NCI-H187 treated with DMSO at 0.1 percent for 48 hours (cell line): Measurements from ENCODE around the gene ANO2.
"Not testable (repeated sequence)": the region's sequence is repeated elsewhere in the genome, so short reads cannot be mapped to it uniquely, and the experiment has no call there.

Experiments used
- DNase-seq: peaks from one replicate; lab custom pipeline; 2025; lab: John Stamatoyannopoulos, UW

The ANO2 gene

GRCh38 chr12:5818877-5819276 lies 126.2 kb downstream of the ANO2 start:
- not testable (repeated sequence) for DNase-seq

DNA sequence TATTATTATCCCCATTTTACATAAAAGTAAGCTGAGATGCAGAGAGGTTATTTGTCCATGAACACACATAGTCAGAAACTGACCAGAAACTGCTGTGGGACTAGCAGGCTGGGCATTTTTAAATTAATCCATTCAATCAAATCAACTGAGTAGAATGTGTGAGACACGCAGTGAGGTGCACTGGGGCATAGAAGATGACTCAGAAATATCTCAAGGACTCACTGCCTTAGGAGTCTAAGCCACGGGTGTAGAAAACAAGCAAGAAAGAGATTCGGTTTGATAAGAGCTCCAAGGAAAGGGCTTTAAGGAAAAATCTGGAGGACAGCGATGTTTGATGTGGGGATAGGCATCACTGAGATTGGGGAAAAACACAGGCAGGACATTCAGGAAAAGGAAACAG lies 127.8 kb downstream of the ANO2 start:
- DNase-seq = no peak

- DNase-seq = no peak
These were observed 135.5 kb downstream of the ANO2 start for GRCh38 chr12:5809586-5809985.

DNA sequence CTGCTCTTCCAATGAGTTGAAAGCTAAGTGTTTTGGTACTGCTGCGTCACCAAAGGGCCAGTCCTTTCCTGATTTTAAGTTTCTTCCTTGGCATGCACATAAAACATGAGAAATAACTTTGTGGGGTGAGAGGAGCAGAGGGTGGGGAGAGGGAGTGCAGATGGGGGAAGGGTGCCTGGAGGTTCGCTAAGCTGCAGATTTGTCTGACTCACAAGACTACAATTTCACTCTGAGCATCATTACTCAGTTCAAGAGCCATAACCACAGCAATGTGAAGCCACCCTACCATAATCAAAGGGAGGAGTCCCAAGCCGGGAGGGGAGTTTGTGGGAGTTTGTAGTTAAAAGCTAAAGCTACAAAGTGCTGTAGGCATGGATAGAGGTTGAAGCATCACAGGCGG lies 136.1 kb downstream of the ANO2 start:
- DNase-seq = no peak

- DNase-seq = no peak
These were observed 137.4 kb downstream of the ANO2 start for GRCh38 chr12:5807514-5808219.

GRCh38 chr12:5807090-5807414 lies 138.0 kb downstream of the ANO2 start:
- no peak for DNase-seq

DNA sequence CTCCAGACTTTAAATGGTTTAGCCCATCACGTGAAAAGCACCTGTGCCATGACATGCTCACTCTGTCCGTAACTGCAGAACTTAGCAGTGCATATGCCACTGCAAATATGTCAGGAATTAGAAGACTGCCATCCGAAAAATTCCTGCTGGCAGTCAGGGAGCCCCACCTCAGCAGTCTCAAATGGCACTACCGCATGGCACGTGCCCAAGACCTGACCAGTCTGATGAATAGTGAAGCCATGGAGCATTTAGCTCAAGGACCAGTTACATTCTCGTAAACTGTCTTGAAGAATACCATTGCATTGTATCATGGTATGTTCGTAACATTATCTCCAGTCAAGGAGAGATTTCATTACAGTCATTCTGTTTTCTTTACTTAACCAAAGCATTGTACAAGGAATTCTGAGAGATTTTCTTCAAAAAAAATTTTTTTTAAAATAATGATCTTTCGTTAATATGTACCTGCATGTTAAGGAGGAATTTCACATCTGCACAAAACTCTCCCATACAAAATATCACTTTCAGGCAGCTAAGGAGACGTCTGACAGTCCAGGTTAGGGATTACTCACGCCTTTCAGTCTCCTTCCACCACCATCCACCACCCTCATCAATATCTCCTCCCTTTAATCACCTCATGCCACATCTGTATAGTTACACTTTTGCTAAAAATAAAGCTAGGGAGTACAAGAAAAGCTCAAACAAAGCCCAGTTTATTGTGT lies 138.5 kb downstream of the ANO2 start:
- no peak for DNase-seq

DNA sequence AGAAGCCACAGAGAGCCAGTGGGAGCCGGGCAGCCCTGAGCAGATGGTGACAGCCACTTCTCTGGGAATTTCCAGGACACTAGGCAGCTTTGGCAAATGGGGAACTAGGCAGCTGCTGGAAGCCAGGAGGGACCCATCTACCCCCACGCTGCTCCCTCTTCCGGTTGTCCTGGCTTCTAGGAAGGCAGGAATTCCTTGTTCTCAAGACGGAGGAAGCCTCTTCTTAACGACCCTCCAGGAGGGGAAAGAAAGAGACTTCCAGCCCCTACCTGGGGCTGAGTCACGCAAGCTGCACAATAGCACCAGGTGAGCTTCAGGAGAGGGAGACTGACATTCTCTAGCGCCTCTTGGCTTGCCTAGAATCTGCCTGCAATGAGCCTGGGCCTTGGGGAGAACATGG lies 141.5 kb downstream of the ANO2 start:
- DNase-seq = no peak

- DNase-seq = no peak
These were observed 146.6 kb downstream of the ANO2 start for GRCh38 chr12:5798242-5799015.

GRCh38 chr12:5797661-5798060 lies 147.4 kb downstream of the ANO2 start:
- no peak for DNase-seq

GRCh38 chr12:5796959-5797225 lies 148.2 kb downstream of the ANO2 start:
- no peak for DNase-seq

DNA sequence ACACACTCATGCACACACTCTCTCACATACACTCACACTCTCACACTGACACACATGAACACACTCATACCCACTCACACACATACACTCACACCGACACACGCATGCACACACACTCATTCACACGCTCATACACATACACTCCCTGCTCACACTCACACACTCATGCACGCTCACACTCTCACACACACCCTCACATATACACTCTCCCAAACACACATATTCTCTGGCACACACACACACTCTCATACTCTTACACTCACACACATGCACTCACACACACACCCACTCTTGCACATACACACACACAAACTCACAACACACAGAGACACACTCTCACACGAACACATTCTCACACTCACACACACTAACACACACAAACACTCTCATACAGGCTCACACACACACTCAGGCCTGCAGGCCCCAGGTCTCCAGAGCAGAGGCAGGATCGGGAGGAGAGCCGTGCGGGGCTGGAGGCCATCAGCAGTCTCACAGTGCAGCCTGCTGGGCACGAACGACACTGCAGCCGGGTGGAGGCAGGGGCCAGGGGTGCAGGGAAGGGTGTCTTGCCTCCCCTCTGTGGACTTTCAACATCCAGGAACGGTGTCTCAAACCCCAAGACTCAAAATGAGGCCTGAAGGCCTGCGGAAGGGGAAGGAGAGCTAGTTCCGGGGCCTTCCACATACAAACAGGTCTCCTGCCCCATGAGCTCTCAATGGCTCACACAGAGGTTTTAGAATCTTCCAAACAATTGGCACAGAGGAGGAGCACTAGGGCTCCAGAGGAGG lies 148.7 kb downstream of the ANO2 start:
- no peak for DNase-seq

DNA sequence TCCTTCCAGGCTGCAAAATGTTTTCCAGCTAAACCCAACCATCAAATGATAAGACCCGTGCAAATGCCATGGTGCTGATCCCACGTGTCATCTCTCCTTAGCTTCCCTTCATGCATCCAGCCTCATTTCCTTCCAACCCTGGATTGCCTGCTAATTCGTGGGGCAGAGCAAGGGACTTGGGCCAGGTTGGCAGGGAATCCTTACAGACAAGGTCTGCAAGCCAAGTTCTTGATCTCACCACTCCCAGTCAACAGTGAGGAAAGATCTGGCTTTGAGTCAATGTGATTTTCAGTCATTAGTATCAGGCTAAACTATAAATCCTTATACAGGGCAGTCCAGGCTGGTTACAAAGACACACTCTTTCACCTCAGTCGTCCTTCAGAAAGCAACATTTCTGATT lies 150.9 kb downstream of the ANO2 start:
- no peak for DNase-seq

GRCh38 chr12:5792343-5792742 lies 152.7 kb downstream of the ANO2 start:
- no peak for DNase-seq

GRCh38 chr12:5789469-5789968 lies 155.5 kb downstream of the ANO2 start:
- no peak for DNase-seq

DNA sequence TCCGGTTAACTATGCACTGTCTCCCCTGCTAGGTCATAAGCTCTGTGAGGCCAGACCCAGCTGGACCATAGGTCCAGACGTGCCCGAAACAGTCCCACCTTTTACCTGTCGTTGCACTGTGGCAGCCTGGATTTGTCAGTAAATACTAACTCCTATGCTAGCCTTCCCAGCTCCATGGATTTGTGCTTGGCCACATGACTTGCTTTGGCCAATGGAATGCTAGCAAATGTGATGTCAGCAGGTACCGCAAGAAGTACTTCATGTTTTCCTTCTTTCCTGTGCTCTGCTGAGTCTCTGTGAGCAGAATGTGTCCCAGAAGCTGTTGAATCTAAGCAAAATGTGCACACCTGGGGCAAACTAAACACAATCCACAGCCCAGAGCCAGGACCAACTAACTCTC lies 157.2 kb downstream of the ANO2 start:
- DNase-seq = no peak

DNA sequence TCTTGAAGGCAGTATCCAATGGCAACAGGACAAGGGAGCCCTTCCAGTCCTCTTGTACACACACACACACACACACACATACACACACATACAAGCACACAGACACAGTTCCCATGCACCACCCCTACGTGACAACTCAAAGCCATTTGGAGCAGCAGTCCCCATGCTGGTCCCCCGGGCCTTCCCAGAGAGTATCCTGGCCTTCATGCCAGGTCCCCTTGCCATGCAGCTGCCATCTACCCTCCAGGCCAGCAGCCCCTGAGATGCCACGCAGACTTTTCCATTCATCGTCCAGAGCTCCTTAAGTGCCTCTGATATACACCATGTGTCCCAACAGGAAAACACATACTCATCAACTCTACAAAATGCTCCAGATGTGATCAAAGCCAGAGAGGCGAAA lies 159.5 kb downstream of the ANO2 start:
- no peak for DNase-seq

GRCh38 chr12:5784462-5785130 lies 160.5 kb downstream of the ANO2 start:
- DNase-seq = no peak

- no peak for DNase-seq
These were observed 161.7 kb downstream of the ANO2 start for GRCh38 chr12:5783289-5783920.

- no peak for DNase-seq
These were observed 164.5 kb downstream of the ANO2 start for GRCh38 chr12:5780536-5780935.

DNA sequence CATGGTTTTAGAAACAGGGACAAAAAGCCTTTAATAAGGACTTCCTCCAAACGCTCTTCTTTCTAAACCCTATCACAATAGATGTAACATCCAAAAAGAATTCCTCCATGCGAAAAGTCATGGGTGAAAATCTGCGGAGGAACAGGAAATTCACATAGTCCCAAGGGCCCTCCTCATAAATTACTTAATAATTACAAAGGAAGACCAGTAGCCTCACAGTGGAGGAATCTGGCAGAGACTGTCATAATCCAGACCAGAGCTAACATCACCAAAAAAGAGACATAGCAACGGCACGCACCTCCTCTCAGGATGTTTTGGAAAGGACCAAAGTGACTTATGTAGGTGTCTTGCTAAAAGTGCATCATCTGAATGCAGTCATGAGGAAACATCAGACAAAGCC lies 165.7 kb downstream of the ANO2 start:
- DNase-seq = no peak
